Calu3 (cell line): Measurements from ENCODE around the gene EHBP1. TPM values are rescaled to one million over a fixed set of nuclear protein-coding genes. Genes with fewer than 3 reads are reported as not detected.

Source experiments
- BruUV-seq: library from RNA; stranded (reverse); fragments of 400-500 nt; replicated peaks from 2 replicates; lab custom pipeline; 2021; lab: Mats Ljungman, UMichigan
- CTCF ChIA-PET: fragments of 300-600 bp; sonication (Branson Sonifier 250); formaldehyde crosslinking; loops from one replicate; lab custom pipeline; 2022; ENCODE audit warnings: antibody characterized with exemption; lab: Charles Lee
- DNase-seq: peaks from one replicate; pipeline ENCODE4 v3.0.0; 2022
- H3K27ac Mint-ChIP-seq: one replicate; pipeline ENCODE4 v1.8.0; 2022; ENCODE audit warnings: mixed read lengths; ENCODE audit not compliant: unreplicated experiment
- H3K27me3 Mint-ChIP-seq: one replicate; pipeline ENCODE4 v1.8.0; 2022; ENCODE audit warnings: mixed read lengths; ENCODE audit not compliant: unreplicated experiment
- H3K36me3 Mint-ChIP-seq: one replicate; pipeline ENCODE4 v1.8.0; 2022; ENCODE audit warnings: mild to moderate bottlenecking, moderate library complexity, mixed read lengths; ENCODE audit not compliant: insufficient read depth, unreplicated experiment
- H3K4me1 Mint-ChIP-seq: one replicate; pipeline ENCODE4 v1.8.0; 2022; ENCODE audit warnings: mild to moderate bottlenecking, low read depth, mixed read lengths; ENCODE audit not compliant: unreplicated experiment
- H3K4me3 Mint-ChIP-seq: one replicate; pipeline ENCODE4 v1.8.0; 2022; ENCODE audit warnings: mild to moderate bottlenecking, low read depth, moderate library complexity, mixed read lengths; ENCODE audit not compliant: unreplicated experiment
- H3K9me3 Mint-ChIP-seq: one replicate; pipeline ENCODE4 v1.8.0; 2022; ENCODE audit warnings: low read depth, mixed read lengths; ENCODE audit not compliant: unreplicated experiment
- intact Hi-C: fragments of 100-400 bp; cut with micrococcal nuclease; formaldehyde crosslinking; loops from one replicate; pipeline ENCODE4 v1.10.0; 2022; ENCODE audit not compliant: unreplicated experiment
- total RNA-seq: library from RNA; stranded (reverse); gene quantifications from 2 replicates; pipeline ENCODE4 v1.2.3, GENCODE V29; 2022
- TF ChIP-seq, protein P1 (sequence below): fragments of 200-600 bp; IDR thresholded peaks from one replicate; pipeline ENCODE4 v1.8.0; 2022; ENCODE audit warnings: antibody characterized with exemption; ENCODE audit not compliant: unreplicated experiment

Gene EHBP1
- total RNA-seq, 1 experiment from 2014 or later = 82.9 TPM

DNA sequence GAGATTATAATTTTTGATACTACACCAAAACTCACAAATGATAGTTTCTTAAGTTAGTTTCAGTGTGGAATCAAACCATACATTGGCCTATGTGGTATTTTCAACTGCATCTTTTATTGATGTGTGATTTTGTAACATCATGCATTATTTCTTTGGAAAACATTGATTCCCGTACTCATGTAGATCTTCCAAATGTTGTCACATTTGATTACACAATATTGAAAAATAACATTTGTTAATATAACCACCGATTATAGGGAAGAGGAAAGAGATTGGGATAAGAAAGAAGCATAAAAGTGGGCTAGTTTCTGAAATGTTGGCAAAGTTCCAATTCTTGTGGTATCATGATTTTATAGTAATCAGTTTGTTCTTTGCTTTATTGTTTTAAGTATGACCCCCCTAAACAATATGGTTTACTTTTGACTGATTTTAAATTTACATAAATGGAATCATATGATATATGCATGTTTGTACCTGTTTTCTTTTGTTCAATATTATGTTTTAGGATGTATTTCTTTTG is 227.9 kb downstream of the EHBP1 start:
- Mint-ChIP-seq H3K27me3 (no peaks in the 10 kb centered on the region), H3K27ac (no peak overlapping the region), H3K4me3 (no peak overlapping the region), H3K4me1 (no peaks in the 10 kb centered on the region), H3K9me3 (no peaks in the 10 kb centered on the region), H3K36me3 (no peaks in the 10 kb centered on the region)
- no TSS peak for BruUV-seq
- TF ChIP-seq, protein P1, sequence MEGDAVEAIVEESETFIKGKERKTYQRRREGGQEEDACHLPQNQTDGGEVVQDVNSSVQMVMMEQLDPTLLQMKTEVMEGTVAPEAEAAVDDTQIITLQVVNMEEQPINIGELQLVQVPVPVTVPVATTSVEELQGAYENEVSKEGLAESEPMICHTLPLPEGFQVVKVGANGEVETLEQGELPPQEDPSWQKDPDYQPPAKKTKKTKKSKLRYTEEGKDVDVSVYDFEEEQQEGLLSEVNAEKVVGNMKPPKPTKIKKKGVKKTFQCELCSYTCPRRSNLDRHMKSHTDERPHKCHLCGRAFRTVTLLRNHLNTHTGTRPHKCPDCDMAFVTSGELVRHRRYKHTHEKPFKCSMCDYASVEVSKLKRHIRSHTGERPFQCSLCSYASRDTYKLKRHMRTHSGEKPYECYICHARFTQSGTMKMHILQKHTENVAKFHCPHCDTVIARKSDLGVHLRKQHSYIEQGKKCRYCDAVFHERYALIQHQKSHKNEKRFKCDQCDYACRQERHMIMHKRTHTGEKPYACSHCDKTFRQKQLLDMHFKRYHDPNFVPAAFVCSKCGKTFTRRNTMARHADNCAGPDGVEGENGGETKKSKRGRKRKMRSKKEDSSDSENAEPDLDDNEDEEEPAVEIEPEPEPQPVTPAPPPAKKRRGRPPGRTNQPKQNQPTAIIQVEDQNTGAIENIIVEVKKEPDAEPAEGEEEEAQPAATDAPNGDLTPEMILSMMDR = no peak
- intact Hi-C loops = no loop called here
- CTCF ChIA-PET = no interaction called here
- DNase-seq = no peak

DNA sequence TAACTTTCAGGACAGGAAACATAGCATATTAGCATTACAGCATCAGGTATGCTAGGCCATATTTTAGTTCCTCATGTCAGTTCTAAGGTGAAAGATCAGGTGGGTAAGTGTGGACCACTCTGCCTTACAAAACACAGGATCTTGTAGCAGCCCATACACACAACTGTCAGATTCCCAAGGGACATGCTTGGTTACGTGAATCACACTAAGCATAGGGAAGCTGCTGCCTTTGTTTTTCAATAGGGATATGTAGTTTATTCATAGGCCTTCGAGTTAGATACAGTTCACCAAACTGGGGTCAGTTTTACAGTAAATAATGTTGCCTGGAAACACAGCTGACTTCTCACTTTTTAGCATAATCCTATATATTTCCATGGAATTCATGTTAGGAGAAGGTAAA is 229.0 kb downstream of the EHBP1 start:
- intact Hi-C loops = no loop called here
- CTCF ChIA-PET = no interaction called here
- DNase-seq = no peak
- Mint-ChIP-seq H3K9me3 (no peaks in the 10 kb centered on the region), H3K4me3 (no peak overlapping the region), H3K27me3 (no peaks in the 10 kb centered on the region), H3K4me1 (no peaks in the 10 kb centered on the region), H3K27ac (no peak overlapping the region), H3K36me3 (no peaks in the 10 kb centered on the region)
- BruUV-seq = no TSS peak
- TF ChIP-seq, protein P1 = no peak

DNA sequence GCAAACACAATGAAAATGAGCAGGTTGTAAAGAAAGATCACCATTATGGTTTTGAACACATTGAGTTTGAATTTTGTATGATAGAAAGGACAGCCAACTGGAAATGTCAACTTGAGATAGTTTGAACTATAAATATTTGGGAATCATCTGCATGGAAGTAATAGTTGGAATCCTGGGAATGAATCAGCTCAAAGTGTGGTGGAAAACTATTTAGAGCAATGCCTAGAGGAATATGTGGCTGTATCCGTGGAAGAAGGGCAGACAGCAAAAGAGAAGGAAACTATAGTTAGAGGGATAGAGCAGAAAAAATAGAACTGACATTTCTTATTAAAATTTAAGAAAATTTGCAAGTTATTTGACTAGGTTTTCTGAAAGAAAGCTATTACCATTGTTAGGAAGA is 232.6 kb downstream of the EHBP1 start:
- no peak overlapping the region for H3K4me3 Mint-ChIP-seq
- DNase-seq = no peak
- CTCF ChIA-PET = interaction anchor here (0.8 kb wide), 1 partner anchor 15 kb away, joined by 3 read pairs; no protein-coding TSS in a partner anchor
- no peaks in the 10 kb centered on the region for H3K9me3 Mint-ChIP-seq
- BruUV-seq = no TSS peak
- TF ChIP-seq, protein P1 = no peak
- H3K27ac Mint-ChIP-seq = no peak overlapping the region
- intact Hi-C loops = no loop called here
- H3K36me3 Mint-ChIP-seq = no peaks in the 10 kb centered on the region
- H3K4me1 Mint-ChIP-seq = no peaks in the 10 kb centered on the region
- H3K27me3 Mint-ChIP-seq = no peaks in the 10 kb centered on the region

DNA sequence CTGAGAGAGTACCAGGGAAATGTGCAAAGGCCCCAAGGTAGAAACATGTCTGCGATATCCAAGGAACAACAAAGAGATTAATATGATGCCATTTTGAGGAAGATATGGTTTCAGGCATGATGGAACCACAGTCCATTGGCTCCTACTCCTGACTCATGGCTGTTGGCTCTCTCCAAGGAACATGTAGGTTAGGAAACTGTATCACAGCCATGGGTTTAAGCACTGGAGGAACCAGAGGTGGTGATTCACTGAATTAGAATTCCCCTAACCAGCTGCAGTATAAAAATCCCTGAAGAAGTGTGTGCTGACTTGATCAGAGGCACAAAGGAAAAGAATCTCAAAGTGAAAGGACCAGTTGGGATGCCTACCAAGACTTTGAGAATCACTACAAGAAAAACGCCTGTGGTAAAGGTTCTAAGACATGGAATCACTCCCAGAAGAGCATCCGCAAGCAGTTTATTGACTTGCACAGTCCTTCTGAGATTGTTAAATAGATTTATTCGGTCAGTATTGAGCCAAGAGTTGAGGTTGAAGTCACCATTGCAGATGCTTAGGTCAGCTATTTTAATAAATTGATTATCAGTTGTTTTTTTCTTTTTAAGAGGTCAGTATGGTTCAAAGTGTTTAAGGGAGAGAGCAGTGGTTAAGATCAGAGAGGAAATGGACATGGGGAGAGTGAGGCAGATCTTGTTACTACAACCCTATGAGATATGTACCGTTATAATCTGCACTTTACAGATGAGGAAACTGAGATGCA is 234.4 kb downstream of the EHBP1 start:
- Mint-ChIP-seq H3K4me3 (no peak overlapping the region), H3K27ac (no peak overlapping the region), H3K36me3 (no peaks in the 10 kb centered on the region), H3K9me3 (no peaks in the 10 kb centered on the region), H3K4me1 (no peaks in the 10 kb centered on the region), H3K27me3 (no peaks in the 10 kb centered on the region)
- TF ChIP-seq, protein P1 = no peak
- CTCF ChIA-PET = no interaction called here
- DNase-seq = no peak
- BruUV-seq = no TSS peak
- intact Hi-C loops = no loop called here
